GM12878 (cell line): ENCODE results near the gene NUMA1. TPM values are rescaled to one million over a fixed set of nuclear protein-coding genes. Genes with fewer than 3 reads are reported as not detected.
A peak's percentile ranks its signal among the peaks of the same experiment; 100 is the strongest.

ENCODE experiments used
- ATAC-seq: fragments of 200-7000 bp; cut with Tn5 transposase; 3 replicates; pipeline ENCODE4 v1.9.1; 2020; ENCODE audit warnings: mild to moderate bottlenecking, moderate library complexity
- BruUV-seq: library from RNA; stranded (reverse); fragments of 400-500 nt; replicated peaks from 2 replicates; lab custom pipeline; 2021; lab: Mats Ljungman, UMichigan
- CTCF ChIA-PET: fragments of 300-600 bp; sonication (Branson Sonifier 250); formaldehyde crosslinking; extraction: SDS; loops from one replicate; lab custom pipeline; 2021; ENCODE audit warnings: inconsistent platforms; lab: Yijun Ruan, JAX
- POLR2A ChIA-PET: fragments of 350-600 bp; formaldehyde crosslinking; extraction: SDS; loops from one replicate; lab custom pipeline; 2021; ENCODE audit warnings: inconsistent platforms; lab: Charles Lee
- RAD21 ChIA-PET: fragments of 300-600 bp; sonication (Branson Sonifier 250); formaldehyde crosslinking; loops from one replicate; lab custom pipeline; 2023; ENCODE audit warnings: antibody characterized with exemption; ENCODE audit not compliant: unreplicated experiment; lab: Charles Lee
- SMC1A ChIA-PET: fragments of 300-600 bp; sonication (Branson Sonifier 250); formaldehyde crosslinking; loops from one replicate; lab custom pipeline; 2023; ENCODE audit not compliant: unreplicated experiment, uncharacterized antibody; lab: Charles Lee
- DNase-seq: peaks from one replicate; pipeline ENCODE4 v3.0.0-alpha.2; 2011; ENCODE audit warnings: low read depth, low spot score
- FAIRE-seq: peaks from 3 replicates; lab custom pipeline; 2011; peaks lifted over from hg19 to GRCh38; lab: Jason Lieb, UNC
- H2AFZ ChIP-seq: 2 replicates; pipeline ENCODE4 v1.6.0; 2011; ENCODE audit warnings: low read depth, low read length, control low read depth; ENCODE audit not compliant: control insufficient read depth
- H3K27ac ChIP-seq: 2 replicates; pipeline ENCODE4 v1.5.1; 2011; ENCODE audit warnings: control low read depth; ENCODE audit not compliant: control insufficient read depth, insufficient read depth
- H3K27me3 ChIP-seq, 2 experiments: replicated peaks in 1 of 2; 2 replicates each; pipeline versions ENCODE4 v1.6.0 to v1.6.1; 2011; ENCODE audit warnings: low read length in 1 of 2; ENCODE audit not compliant: control insufficient read depth in 2 of 2, insufficient read depth in 2 of 2
- H3K36me3 ChIP-seq, 2 experiments: 2 replicates each; pipeline ENCODE4 v1.5.1; 2011; ENCODE audit warnings: low read length in 1 of 2; ENCODE audit not compliant: control insufficient read depth in 2 of 2, insufficient read depth in 2 of 2
- H3K4me1 ChIP-seq: 2 replicates; pipeline ENCODE4 v1.6.1; 2011; ENCODE audit warnings: mild to moderate bottlenecking, low read length, moderate library complexity, mixed read lengths; ENCODE audit not compliant: control insufficient read depth, insufficient read depth
- H3K4me2 ChIP-seq: 2 replicates; pipeline ENCODE4 v1.6.0; 2011; ENCODE audit warnings: control low read depth; ENCODE audit not compliant: control insufficient read depth, insufficient read depth
- H3K4me3 ChIP-seq: fragments of 200-600 bp; sonication (generic); 2 replicates; pipeline ENCODE4 v1.5.1; 2016
- H3K79me2 ChIP-seq: 2 replicates; pipeline ENCODE4 v1.6.0; 2011; ENCODE audit warnings: low read length; ENCODE audit not compliant: control insufficient read depth, insufficient read depth
- H3K9ac ChIP-seq: 2 replicates; pipeline ENCODE4 v1.8.0; 2011; ENCODE audit warnings: low read length, control low read depth, mixed read lengths; ENCODE audit not compliant: control insufficient read depth, insufficient read depth
- H3K9me3 ChIP-seq: replicated peaks from 3 replicates; pipeline ENCODE4 v1.5.1; 2011; ENCODE audit warnings: mild to moderate bottlenecking, low read length; ENCODE audit not compliant: control insufficient read depth, insufficient read depth
- H4K20me1 ChIP-seq: 2 replicates; pipeline ENCODE4 v1.6.0; 2011; ENCODE audit not compliant: control insufficient read depth, insufficient read depth
- CTCF ChIP-seq, 3 experiments: IDR thresholded peaks in 2 of 3; conservative IDR thresholded peaks in 1 of 3; 2 replicates each; pipeline ENCODE4 v1.5.1; 2011; ENCODE audit warnings: low read depth in 3 of 3, low read length in 3 of 3, mild to moderate bottlenecking in 3 of 3, control low read depth in 2 of 3, moderate library complexity in 2 of 3, inconsistent platforms in 1 of 3, mixed read lengths in 1 of 3; ENCODE audit not compliant: control insufficient read depth in 2 of 3, insufficient read depth in 1 of 3; ENCODE audit errors: extremely low read depth in 1 of 3
- FOS ChIP-seq: IDR thresholded peaks from 3 replicates; pipeline ENCODE4 v1.6.1; 2011; ENCODE audit warnings: borderline replicate concordance; ENCODE audit not compliant: insufficient read length; ENCODE audit errors: extremely low read depth
- MEF2B ChIP-seq: fragments of 450-650 bp; IDR thresholded peaks from 2 replicates; pipeline ENCODE4 v1.6.1; 2018; ENCODE audit warnings: mild to moderate bottlenecking, moderate library complexity; ENCODE audit not compliant: partially characterized antibody, poor library complexity, severe bottlenecking
- MYC ChIP-seq: IDR thresholded peaks from 2 replicates; pipeline ENCODE4 v1.6.1; 2011; ENCODE audit warnings: mild to moderate bottlenecking, low read length, moderate library complexity, inconsistent platforms; ENCODE audit not compliant: insufficient read depth, insufficient replicate concordance, insufficient read length, severe bottlenecking
- NBN ChIP-seq: fragments of 450-650 bp; IDR thresholded peaks from 2 replicates; pipeline ENCODE4 v1.6.1; 2016
- PML ChIP-seq: IDR thresholded peaks from 2 replicates; pipeline ENCODE4 v1.6.1; 2012; ENCODE audit warnings: low read length, inconsistent platforms
- POLR2A ChIP-seq: IDR thresholded peaks from 2 replicates; pipeline ENCODE4 v1.6.1; 2011; ENCODE audit warnings: low read depth, mild to moderate bottlenecking, low read length
- POLR2AphosphoS2 ChIP-seq: IDR thresholded peaks from 2 replicates; pipeline ENCODE4 v1.6.1; 2011; ENCODE audit warnings: low read depth, mild to moderate bottlenecking, low read length, improper control_type of control experiment, moderate library complexity
- RAD21 ChIP-seq: IDR thresholded peaks from 2 replicates; pipeline ENCODE4 v1.6.1; 2011; ENCODE audit warnings: mild to moderate bottlenecking, low read depth, low read length, moderate library complexity; ENCODE audit not compliant: insufficient read depth
- RBBP5 ChIP-seq: fragments of 200-600 bp; sonication (generic); conservative IDR thresholded peaks from 2 replicates; pipeline ENCODE4 v1.6.1; 2016
- RELB ChIP-seq: fragments of 450-650 bp; IDR thresholded peaks from 2 replicates; pipeline ENCODE4 v1.6.1; 2017; ENCODE audit warnings: low read depth, mild to moderate bottlenecking, moderate library complexity
- SIN3A ChIP-seq: IDR thresholded peaks from 2 replicates; pipeline ENCODE4 v1.6.1; 2012; ENCODE audit warnings: low read depth, low read length, improper control_type of control experiment
- SPI1 ChIP-seq: IDR thresholded peaks from 2 replicates; pipeline ENCODE4 v1.6.1; 2011; ENCODE audit warnings: low read depth, mild to moderate bottlenecking, low read length, moderate library complexity, borderline replicate concordance; ENCODE audit not compliant: insufficient read depth
- SUZ12 ChIP-seq: fragments of 200-600 bp; sonication (generic); IDR thresholded peaks from one replicate; pipeline ENCODE4 v1.6.1; 2018; ENCODE audit warnings: antibody characterized with exemption, mild to moderate bottlenecking; ENCODE audit not compliant: unreplicated experiment
- YBX1 ChIP-seq: fragments of 450-650 bp; IDR thresholded peaks from 2 replicates; pipeline ENCODE4 v1.6.1; 2016; ENCODE audit warnings: antibody characterized with exemption
- ZBTB4 ChIP-seq: fragments of 450-650 bp; formaldehyde crosslinking; IDR thresholded peaks from 2 replicates; pipeline ENCODE4 v1.4.0; 2022; ENCODE audit warnings: mild to moderate bottlenecking, moderate library complexity
- WGBS: methylation state at CpG from one replicate; pipeline ENCODE4 v1.1.6; 2016; ENCODE audit warnings: low lambda C conversion rate; ENCODE audit not compliant: insufficient replicate concordance, insufficient coverage; ENCODE audit errors: missing lambda C conversion rate; 5-methylcytosine and 5-hydroxymethylcytosine counted together
- in situ Hi-C: fragments of 300-500 bp; cut with MboI; formaldehyde crosslinking; loops from 9 replicates; pipeline ENCODE4 v1.14.3; 2018; ENCODE audit warnings: mixed read lengths
- intact Hi-C: fragments of 100-400 bp; cut with micrococcal nuclease; formaldehyde crosslinking; loops from one replicate; pipeline ENCODE4 v1.14.2; 2022; ENCODE audit not compliant: unreplicated experiment
- polyA plus RNA-seq, 11 experiments: library from polyadenylated mRNA; depleted of rRNA in 4 of 11; unstranded in 6 of 11; stranded (reverse) in 5 of 11; fragments of >200 nt; fragmentation: Nextera tagmentation in 4 of 11; fragmentation: Illumina TruSeq in 1 of 11; extraction: Ambion mirVana in 4 of 11; extraction: Trizol in 1 of 11; gene quantifications; 1 replicate in 1 of 11; 2 replicates in 10 of 11; pipeline versions ENCODE4 v1.2.1 to v1.2.3, GENCODE V29; 2011 to 2016; ENCODE audit warnings: inconsistent platforms in 2 of 11, missing spikeins in 2 of 11, low read depth in 1 of 11
- total RNA-seq, 4 experiments: library from RNA; depleted of rRNA in 3 of 4; stranded (reverse); fragments of >200 nt in 3 of 4; fragmentation: Illumina TruSeq in 1 of 4; extraction: Trizol in 1 of 4; gene quantifications; 2 replicates each; pipeline versions ENCODE4 v1.2.1 to v1.2.3, GENCODE V29; 2013 to 2021

The NUMA1 gene
- total and polyA plus RNA-seq, 10 of the 15 experiments (the other 5 are each of a cell fraction or from before 2014, with no cell fraction given), result 5.5 to 111 (median 61.0) TPM

GRCh38 chr11:72004515-72005346, 75.6 kb downstream of the NUMA1 start:
- ChIA-PET SMC1A (interaction anchor here (1.0 to 2.1 kb wide), 5 partner anchors 10 to 86 kb away, joined by 3 to 4 read pairs (median 3); no protein-coding TSS in a partner anchor), POLR2A (interaction anchor here (0.6 kb wide), 1 partner anchor 430 kb away, joined by 3 read pairs; no protein-coding TSS in a partner anchor), RAD21 (interaction anchor here (0.9 kb wide), 1 partner anchor 426 kb away, joined by 4 read pairs; no protein-coding TSS in a partner anchor), CTCF (interaction anchor here (0.7 to 1.6 kb wide), 4 partner anchors 11 to 28 kb away, joined by 3 to 4 read pairs (median 4); no protein-coding TSS in a partner anchor)
- Histone ChIP-seq H3K27me3 (no peaks in the 10 kb centered on the region), H2AFZ (no peak overlapping the region), H3K79me2 (0 out of 2 replicates have a peak, but pooled peaks cover 2% of the 10 kb centered on the region), H3K27ac (no peak overlapping the region), H3K4me3 (no peak overlapping the region), H4K20me1 (no peaks in the 10 kb centered on the region), H3K9me3 (no peaks in the 10 kb centered on the region), H3K36me3 (peaks cover 51 to 75% of the 10 kb centered on the region in 2 experiments; a peak in 3 of 4 replicates), H3K4me1 (0 out of 2 replicates have a peak, but pooled peaks cover 1% of the 10 kb centered on the region), H3K4me2 (no peak overlapping the region), H3K9ac (no peak overlapping the region)
- FAIRE-seq (no peak), DNase-seq (no peak), ATAC-seq (no peak)
- TF ChIP-seq MYC (no peak), SIN3A (no peak), MEF2B (no peak), FOS (no peak), CTCF (IDR thresholded peaks at IDR 0.05 in 2 of 3, conservative IDR thresholded peaks at IDR 0.05 in 1 of 3; ENCODE audit: control insufficient read depth in 2 of 3, extremely low read depth in 1 of 3, insufficient read depth in 1 of 3, low read depth in 3 of 3, low read length in 3 of 3) (no peak), POLR2A (peak; percentile 60; the same call in 1 of the 2 replicates), SPI1 (no peak), ZBTB4 (CRISPR knock-in tag) (no peak), RELB (no peak), SUZ12 (no peak), POLR2AphosphoS2 (0 out of 2 replicates have a peak, but pooled peaks have one; percentile 24), RBBP5 (no peak), NBN (no peak), YBX1 (no peak), PML (no peak), RAD21 (no peak)
- in situ Hi-C loops (no loop called here), intact Hi-C loops (no loop called here)
- no TSS peak for BruUV-seq
- 83% methylated on average over 16 of the region's 16 CpGs for WGBS
